ENCODE results near the gene NBPF3. TPM values are rescaled to one million over a fixed set of nuclear protein-coding genes. Genes with fewer than 3 reads are reported as not detected.

The NBPF3 gene
- total RNA-seq, 1 experiment from 2014 or later = 15.8 TPM

DNA sequence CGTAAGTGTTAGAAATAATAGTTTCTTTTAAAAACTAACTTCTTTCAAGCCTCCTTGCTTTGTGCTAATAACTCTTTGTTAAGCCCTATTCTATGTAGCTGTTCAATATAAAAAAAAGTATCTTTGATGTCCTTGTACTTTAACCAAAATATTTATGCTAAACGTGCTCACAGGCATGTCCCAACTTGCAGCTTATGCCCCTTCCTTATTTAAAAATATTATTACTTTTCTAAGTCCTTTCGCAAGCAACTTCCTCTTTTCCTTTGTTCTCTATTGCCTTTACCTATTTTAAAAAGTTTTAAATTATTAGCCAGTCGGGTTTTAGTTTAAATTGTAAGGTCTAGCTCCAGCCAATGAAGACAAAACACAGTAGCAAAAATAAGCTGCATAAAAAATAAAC is 43.4 kb upstream of the NBPF3 start:
- Histone ChIP-seq H3K79me1 (ENCODE audit: insufficient read depth, low read depth, low read length, poor library complexity, severe bottlenecking) (no peaks in the 10 kb centered on the region), H2BK20ac (ENCODE audit: low read depth, low read length, poor library complexity, severe bottlenecking) (no peak overlapping the region), H2BK15ac (ENCODE audit: low read depth, low read length) (no peak overlapping the region), H3K56ac (ENCODE audit: insufficient read length, low read depth, low read length) (no peak overlapping the region), H3K4me1 (ENCODE audit: insufficient read depth, low read length) (no peaks in the 10 kb centered on the region), H3K4ac (ENCODE audit: low read depth, low read length) (no peak overlapping the region), H3K14ac (ENCODE audit: insufficient read depth, low read length) (no peak overlapping the region), H2AK5ac (ENCODE audit: insufficient read length, low read length) (no peak overlapping the region), H3K9me3 (ENCODE audit: control insufficient read depth, low read depth, low read length) (no peaks in the 10 kb centered on the region), H4K20me1 (ENCODE audit: control insufficient read depth, insufficient read depth, insufficient read length) (no peaks in the 10 kb centered on the region), H3K23ac (ENCODE audit: insufficient read length, low read depth, low read length) (no peak overlapping the region), H3K23me2 (ENCODE audit: insufficient read length, low read depth, low read length, poor library complexity, severe bottlenecking) (no peaks in the 10 kb centered on the region), H3K27ac (ENCODE audit: insufficient read length, low read depth, low read length) (no peak overlapping the region), H4K91ac (ENCODE audit: insufficient read length, low read depth, low read length) (no peak overlapping the region), H2BK12ac (ENCODE audit: insufficient read length, low read depth, low read length) (no peak overlapping the region), H3K18ac (ENCODE audit: insufficient read length, low read depth, low read length) (no peak overlapping the region), H2AFZ (ENCODE audit: low read length) (no peak overlapping the region), H3K4me2 (ENCODE audit: insufficient read depth, insufficient read length, low read length) (no peak overlapping the region), H3K79me2 (ENCODE audit: insufficient read depth, low read length) (no peaks in the 10 kb centered on the region), H2BK120ac (ENCODE audit: low read depth, low read length, poor library complexity, severe bottlenecking) (no peak overlapping the region), H3K9ac (ENCODE audit: extremely low read depth, insufficient read length, low read length) (no peak overlapping the region), H3K27me3 (ENCODE audit: insufficient read depth, low read length) (no peaks in the 10 kb centered on the region), H3T11ph (ENCODE audit: low read length) (no peak overlapping the region), H2BK5ac (ENCODE audit: insufficient read length, low read length) (no peak overlapping the region), H4K5ac (ENCODE audit: insufficient read length, low read depth, low read length) (no peak overlapping the region), H4K8ac (replicated peaks; ENCODE audit: insufficient read length, low read depth, low read length) (no peak overlapping the region)
- no peaks in the 10 kb centered on the region for H3K36me3 Mint-ChIP-seq (ENCODE audit: insufficient read depth in 1 of 3, low read depth in 3 of 3)
- H3K27ac Mint-ChIP-seq = no peak overlapping the region
- H3K9me3 Mint-ChIP-seq = no peaks in the 10 kb centered on the region
- H3K27me3 Mint-ChIP-seq (ENCODE audit: low read depth) = no peaks in the 10 kb centered on the region
- H3K4me3 Mint-ChIP-seq = no peak overlapping the region
- peaks cover 8% of the 10 kb centered on the region in 2 experiments; a peak in 3 of 4 replicates for H3K4me1 Mint-ChIP-seq
- no CpG with 5 or more reads among the region's 4 CpGs for WGBS (ENCODE audit: extremely low coverage, insufficient read length, low lambda C conversion rate)
- DNase-seq = no peak
- TF ChIP-seq, protein P1, sequence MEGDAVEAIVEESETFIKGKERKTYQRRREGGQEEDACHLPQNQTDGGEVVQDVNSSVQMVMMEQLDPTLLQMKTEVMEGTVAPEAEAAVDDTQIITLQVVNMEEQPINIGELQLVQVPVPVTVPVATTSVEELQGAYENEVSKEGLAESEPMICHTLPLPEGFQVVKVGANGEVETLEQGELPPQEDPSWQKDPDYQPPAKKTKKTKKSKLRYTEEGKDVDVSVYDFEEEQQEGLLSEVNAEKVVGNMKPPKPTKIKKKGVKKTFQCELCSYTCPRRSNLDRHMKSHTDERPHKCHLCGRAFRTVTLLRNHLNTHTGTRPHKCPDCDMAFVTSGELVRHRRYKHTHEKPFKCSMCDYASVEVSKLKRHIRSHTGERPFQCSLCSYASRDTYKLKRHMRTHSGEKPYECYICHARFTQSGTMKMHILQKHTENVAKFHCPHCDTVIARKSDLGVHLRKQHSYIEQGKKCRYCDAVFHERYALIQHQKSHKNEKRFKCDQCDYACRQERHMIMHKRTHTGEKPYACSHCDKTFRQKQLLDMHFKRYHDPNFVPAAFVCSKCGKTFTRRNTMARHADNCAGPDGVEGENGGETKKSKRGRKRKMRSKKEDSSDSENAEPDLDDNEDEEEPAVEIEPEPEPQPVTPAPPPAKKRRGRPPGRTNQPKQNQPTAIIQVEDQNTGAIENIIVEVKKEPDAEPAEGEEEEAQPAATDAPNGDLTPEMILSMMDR (conservative IDR thresholded peaks at IDR 0.05) = no peak

All from H9 (cell line).